Measurements from ENCODE around the gene FBXW10B.

The FBXW10B gene

DNA sequence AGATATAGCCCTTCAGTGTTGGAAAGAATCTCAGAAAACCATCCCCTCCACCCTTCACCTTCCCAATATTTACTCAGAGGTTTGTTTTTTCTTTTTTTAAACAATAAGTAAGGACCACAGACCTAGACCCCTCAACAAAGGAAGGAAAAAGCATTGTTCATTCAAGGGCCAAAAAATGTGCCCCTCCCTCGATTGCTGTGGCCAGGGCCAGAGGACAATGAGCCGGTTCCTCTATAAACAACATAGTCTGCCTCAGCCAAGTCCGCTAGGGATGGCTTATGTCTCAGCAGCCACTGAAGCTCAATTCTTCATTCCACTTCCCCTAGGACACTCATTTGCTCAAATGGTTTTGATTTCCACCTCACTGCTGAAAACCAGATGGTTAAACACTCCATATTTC lies 40.6 kb upstream of the FBXW10B start:
- no peak overlapping the region for H3K27ac ChIP-seq (ENCODE audit: low read depth, low read length)
- H3F3A ChIP-seq (ENCODE audit: insufficient read depth) = no peaks in the 10 kb centered on the region
- H3K9me3 ChIP-seq (ENCODE audit: insufficient read depth, low read length) = no peaks in the 10 kb centered on the region
- H4K20me1 ChIP-seq (ENCODE audit: low read depth, low read length) = no peaks in the 10 kb centered on the region
- H3K9me2 ChIP-seq (replicated peaks; ENCODE audit: insufficient read depth, low read length) = no peaks in the 10 kb centered on the region
- no peaks in the 10 kb centered on the region for H3K36me3 ChIP-seq (ENCODE audit: low read length)
- H3K4me2 ChIP-seq (ENCODE audit: low read depth, low read length, poor library complexity, severe bottlenecking) = no peak overlapping the region
- no peak overlapping the region for H2AFZ ChIP-seq (ENCODE audit: low read depth, low read length, severe bottlenecking)
- H3K4me3 ChIP-seq (ENCODE audit: insufficient read depth, low read length, poor library complexity, severe bottlenecking) = no peak overlapping the region
- H3K27me3 ChIP-seq (ENCODE audit: low read length) = no peaks in the 10 kb centered on the region
- TF ChIP-seq, protein P1, sequence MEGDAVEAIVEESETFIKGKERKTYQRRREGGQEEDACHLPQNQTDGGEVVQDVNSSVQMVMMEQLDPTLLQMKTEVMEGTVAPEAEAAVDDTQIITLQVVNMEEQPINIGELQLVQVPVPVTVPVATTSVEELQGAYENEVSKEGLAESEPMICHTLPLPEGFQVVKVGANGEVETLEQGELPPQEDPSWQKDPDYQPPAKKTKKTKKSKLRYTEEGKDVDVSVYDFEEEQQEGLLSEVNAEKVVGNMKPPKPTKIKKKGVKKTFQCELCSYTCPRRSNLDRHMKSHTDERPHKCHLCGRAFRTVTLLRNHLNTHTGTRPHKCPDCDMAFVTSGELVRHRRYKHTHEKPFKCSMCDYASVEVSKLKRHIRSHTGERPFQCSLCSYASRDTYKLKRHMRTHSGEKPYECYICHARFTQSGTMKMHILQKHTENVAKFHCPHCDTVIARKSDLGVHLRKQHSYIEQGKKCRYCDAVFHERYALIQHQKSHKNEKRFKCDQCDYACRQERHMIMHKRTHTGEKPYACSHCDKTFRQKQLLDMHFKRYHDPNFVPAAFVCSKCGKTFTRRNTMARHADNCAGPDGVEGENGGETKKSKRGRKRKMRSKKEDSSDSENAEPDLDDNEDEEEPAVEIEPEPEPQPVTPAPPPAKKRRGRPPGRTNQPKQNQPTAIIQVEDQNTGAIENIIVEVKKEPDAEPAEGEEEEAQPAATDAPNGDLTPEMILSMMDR (IDR thresholded peaks at IDR 0.05; ENCODE audit: insufficient read depth, low read length, poor library complexity, severe bottlenecking) = no peak
- TF ChIP-seq EZH2phosphoT487 (conservative IDR thresholded peaks at IDR 0.05; ENCODE audit: low read length) = no peak
- H3K79me2 ChIP-seq (ENCODE audit: insufficient read depth, low read length) = no peaks in the 10 kb centered on the region
- H3K9ac ChIP-seq (ENCODE audit: low read length) = no peak overlapping the region

DNA sequence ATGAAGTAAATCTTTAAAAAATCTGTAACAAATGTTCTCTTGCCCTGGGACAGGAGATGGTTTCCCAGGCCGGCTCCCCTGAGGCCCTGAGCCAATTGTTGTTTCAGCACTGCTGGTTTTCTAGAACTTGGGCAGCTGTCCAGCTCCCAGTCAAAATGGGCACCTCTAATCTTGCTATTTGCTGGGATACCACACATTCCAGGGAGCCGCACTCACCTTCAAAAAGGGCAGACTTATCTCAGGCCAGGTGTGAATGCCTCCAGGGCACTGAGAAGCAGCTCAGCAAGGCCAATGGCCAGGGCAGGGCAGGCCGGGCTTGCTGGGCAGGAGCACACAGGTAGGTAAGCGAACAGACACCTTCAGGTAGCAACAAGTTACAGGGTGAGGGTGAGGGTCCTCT lies 40.2 kb upstream of the FBXW10B start:
- Histone ChIP-seq H3K27me3 (ENCODE audit: low read length) (no peaks in the 10 kb centered on the region), H3K9me3 (ENCODE audit: insufficient read depth, low read length) (no peaks in the 10 kb centered on the region), H3K36me3 (ENCODE audit: low read length) (no peaks in the 10 kb centered on the region), H4K20me1 (ENCODE audit: low read depth, low read length) (no peaks in the 10 kb centered on the region), H3K4me2 (ENCODE audit: low read depth, low read length, poor library complexity, severe bottlenecking) (no peak overlapping the region), H3K9me2 (replicated peaks; ENCODE audit: insufficient read depth, low read length) (no peaks in the 10 kb centered on the region), H3K4me3 (ENCODE audit: insufficient read depth, low read length, poor library complexity, severe bottlenecking) (no peak overlapping the region), H3K27ac (ENCODE audit: low read depth, low read length) (no peak overlapping the region), H3K79me2 (ENCODE audit: insufficient read depth, low read length) (no peaks in the 10 kb centered on the region), H3F3A (ENCODE audit: insufficient read depth) (no peaks in the 10 kb centered on the region), H2AFZ (ENCODE audit: low read depth, low read length, severe bottlenecking) (no peak overlapping the region), H3K9ac (ENCODE audit: low read length) (no peak overlapping the region)
- TF ChIP-seq, protein P1 (IDR thresholded peaks at IDR 0.05; ENCODE audit: insufficient read depth, low read length, poor library complexity, severe bottlenecking) = no peak
- TF ChIP-seq EZH2phosphoT487 (conservative IDR thresholded peaks at IDR 0.05; ENCODE audit: low read length) = no peak

DNA sequence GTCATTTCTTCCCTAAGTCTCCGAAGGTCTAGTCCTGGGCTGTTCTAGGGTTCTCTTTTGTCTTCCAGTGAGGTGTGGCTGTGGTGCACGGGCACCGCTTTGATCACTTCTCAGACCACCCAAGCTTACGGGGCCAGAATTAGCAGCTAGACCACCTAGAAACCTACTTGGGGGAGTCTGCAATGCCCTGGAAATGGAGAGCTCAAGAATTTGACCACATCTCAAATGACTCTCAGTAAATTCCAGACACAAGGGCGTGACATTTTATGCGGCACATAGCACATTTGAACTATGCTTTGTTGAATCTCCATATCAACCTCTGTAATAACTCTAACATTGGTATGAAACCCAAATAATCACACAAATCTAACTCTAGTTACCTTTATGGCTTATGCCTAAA lies 39.7 kb upstream of the FBXW10B start:
- H4K20me1 ChIP-seq (ENCODE audit: low read depth, low read length) = no peaks in the 10 kb centered on the region
- H3K9me3 ChIP-seq (ENCODE audit: insufficient read depth, low read length) = no peaks in the 10 kb centered on the region
- H3K79me2 ChIP-seq (ENCODE audit: insufficient read depth, low read length) = no peaks in the 10 kb centered on the region
- H3K9ac ChIP-seq (ENCODE audit: low read length) = no peak overlapping the region
- no peak overlapping the region for H3K4me2 ChIP-seq (ENCODE audit: low read depth, low read length, poor library complexity, severe bottlenecking)
- no peak overlapping the region for H3K4me3 ChIP-seq (ENCODE audit: insufficient read depth, low read length, poor library complexity, severe bottlenecking)
- TF ChIP-seq, protein P1 (IDR thresholded peaks at IDR 0.05; ENCODE audit: insufficient read depth, low read length, poor library complexity, severe bottlenecking) = no peak
- no peak for TF ChIP-seq EZH2phosphoT487 (conservative IDR thresholded peaks at IDR 0.05; ENCODE audit: low read length)
- H3K27me3 ChIP-seq (ENCODE audit: low read length) = no peaks in the 10 kb centered on the region
- H3K27ac ChIP-seq (ENCODE audit: low read depth, low read length) = no peak overlapping the region
- H3K36me3 ChIP-seq (ENCODE audit: low read length) = no peaks in the 10 kb centered on the region
- H3F3A ChIP-seq (ENCODE audit: insufficient read depth) = no peaks in the 10 kb centered on the region
- no peaks in the 10 kb centered on the region for H3K9me2 ChIP-seq (replicated peaks; ENCODE audit: insufficient read depth, low read length)
- H2AFZ ChIP-seq (ENCODE audit: low read depth, low read length, severe bottlenecking) = no peak overlapping the region

Measured in SU-DHL-6 (cell line).